ENCODE results near the gene GBE1.

Gene GBE1

DNA sequence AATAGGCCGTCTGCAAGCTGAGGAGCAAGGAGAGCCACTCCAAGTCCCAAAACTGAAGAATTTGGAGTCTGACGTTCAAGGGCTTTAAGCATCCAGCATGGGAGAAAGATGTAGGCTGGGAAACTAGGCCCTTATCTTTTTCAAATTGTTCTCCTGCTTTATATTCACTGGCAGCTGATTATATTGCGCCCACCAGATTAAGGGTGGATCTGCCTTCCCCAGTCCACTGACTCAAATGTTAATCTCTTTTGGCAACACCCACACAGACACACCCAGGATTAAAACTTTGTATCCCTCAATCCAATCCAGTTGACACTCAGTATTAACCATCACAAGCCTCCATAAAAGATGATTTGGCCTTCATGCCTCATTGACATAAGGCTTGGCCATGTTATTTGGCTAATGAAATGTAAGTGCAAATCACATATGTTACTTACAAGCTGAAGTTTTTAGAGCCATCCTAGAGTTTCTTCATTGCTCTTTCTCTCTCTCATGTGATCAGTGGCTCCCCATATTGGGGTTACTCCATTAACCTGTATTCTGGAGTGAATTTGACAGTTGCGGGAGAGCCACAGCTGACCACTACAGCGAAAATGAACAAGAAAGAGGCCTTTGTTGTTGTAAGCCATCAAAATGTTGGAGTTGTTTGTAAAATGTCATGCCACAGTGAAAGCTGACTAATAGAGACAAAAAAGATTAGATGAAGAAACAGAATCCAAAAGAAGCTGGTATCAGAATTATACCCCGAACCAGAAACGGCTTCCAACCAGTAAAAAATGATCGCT lies 61.7 kb downstream of the GBE1 start:
- DNase-seq (ENCODE audit: low spot score) = no peak

- peak; percentile 17 for DNase-seq (ENCODE audit: low spot score)
Observed at GRCh38 chr3:81696090-81696489, 65.4 kb downstream of the GBE1 start.

GRCh38 chr3:81695302-81695701 lies 66.1 kb downstream of the GBE1 start:
- no peak for DNase-seq (ENCODE audit: low spot score)

GRCh38 chr3:81694662-81695061 lies 66.8 kb downstream of the GBE1 start:
- DNase-seq (ENCODE audit: low spot score) = no peak

DNA sequence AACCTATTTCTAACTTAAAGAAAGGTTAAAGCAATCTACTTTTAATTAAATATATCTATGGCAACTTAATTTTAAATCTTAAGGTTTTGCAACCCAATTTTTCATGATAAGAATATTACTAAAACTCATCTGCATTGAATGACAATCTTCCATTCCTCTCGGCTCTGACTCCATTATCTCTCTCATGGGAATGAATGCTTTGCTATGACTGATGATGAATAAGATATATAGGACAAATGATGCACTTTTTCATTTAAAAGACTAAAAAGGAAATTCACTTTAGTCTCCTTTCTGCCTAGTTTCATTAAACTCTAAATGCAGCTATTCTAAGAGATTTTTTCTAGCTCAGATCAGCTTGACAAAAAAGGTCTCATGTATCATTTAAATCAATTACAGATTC lies 68.7 kb downstream of the GBE1 start:
- DNase-seq (ENCODE audit: low spot score) = no peak

GRCh38 chr3:81689617-81690016 lies 71.8 kb downstream of the GBE1 start:
- no peak for DNase-seq (ENCODE audit: low spot score)

- DNase-seq (ENCODE audit: low spot score) = no peak
Observed at GRCh38 chr3:81684751-81685395, 76.6 kb downstream of the GBE1 start.

- DNase-seq (ENCODE audit: low spot score) = no peak
Observed at GRCh38 chr3:81676706-81677456, 84.6 kb downstream of the GBE1 start.

- no peak for DNase-seq (ENCODE audit: low spot score)
Observed at GRCh38 chr3:81674690-81675089, 86.8 kb downstream of the GBE1 start.

- no peak for DNase-seq (ENCODE audit: low spot score)
Observed at GRCh38 chr3:81668283-81668682, 93.2 kb downstream of the GBE1 start.

DNA sequence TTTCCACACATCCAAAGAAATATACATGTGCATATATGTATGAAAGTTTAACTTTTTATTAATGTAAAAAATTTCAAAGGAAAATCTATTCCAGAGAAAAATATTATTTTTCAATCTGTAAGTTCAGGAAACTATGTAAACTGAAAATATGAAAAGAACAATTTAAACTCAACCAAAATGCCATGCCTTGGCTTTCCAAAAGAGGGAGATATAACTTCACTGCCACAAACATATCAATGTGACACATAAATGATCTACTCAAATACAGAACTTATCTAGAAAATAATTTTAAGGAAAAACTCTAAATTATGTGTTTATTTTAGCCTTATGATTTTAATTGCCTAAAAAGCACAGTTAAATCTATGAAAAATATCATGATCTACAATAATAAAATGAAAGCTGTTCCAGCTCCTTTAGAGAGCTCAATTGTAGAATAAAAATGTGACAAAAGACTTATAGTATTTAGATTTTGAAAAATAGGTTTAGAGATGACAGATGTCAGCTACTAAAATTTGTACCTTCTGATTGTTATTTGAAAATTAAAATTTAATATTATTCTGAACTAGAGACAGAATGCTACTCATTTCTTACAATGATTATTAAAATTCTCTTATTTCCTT lies 94.8 kb downstream of the GBE1 start:
- no peak for DNase-seq (ENCODE audit: low spot score)

DNA sequence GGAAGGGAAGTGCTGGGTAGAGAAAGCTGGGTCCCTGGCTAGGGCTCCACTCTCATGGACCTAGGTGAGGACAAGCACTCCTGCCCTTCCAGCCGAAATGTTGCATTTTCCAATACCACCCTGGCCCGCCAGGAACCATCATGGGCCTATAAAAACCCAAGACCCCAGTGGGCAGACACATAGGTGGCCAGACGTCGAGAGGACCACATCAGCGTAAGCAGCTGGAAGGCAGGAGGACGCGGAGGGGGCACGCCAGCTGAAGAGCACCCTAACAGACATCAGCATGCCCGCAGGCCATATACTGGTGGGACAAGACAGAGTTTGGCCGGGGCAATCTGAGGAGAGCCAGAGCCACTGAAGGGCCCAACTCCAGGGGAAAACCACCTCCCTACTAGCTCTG lies 98.3 kb downstream of the GBE1 start:
- no peak for DNase-seq (ENCODE audit: low spot score)

- no peak for DNase-seq (ENCODE audit: low spot score)
Observed at GRCh38 chr3:81660036-81660435, 101.4 kb downstream of the GBE1 start.

DNA sequence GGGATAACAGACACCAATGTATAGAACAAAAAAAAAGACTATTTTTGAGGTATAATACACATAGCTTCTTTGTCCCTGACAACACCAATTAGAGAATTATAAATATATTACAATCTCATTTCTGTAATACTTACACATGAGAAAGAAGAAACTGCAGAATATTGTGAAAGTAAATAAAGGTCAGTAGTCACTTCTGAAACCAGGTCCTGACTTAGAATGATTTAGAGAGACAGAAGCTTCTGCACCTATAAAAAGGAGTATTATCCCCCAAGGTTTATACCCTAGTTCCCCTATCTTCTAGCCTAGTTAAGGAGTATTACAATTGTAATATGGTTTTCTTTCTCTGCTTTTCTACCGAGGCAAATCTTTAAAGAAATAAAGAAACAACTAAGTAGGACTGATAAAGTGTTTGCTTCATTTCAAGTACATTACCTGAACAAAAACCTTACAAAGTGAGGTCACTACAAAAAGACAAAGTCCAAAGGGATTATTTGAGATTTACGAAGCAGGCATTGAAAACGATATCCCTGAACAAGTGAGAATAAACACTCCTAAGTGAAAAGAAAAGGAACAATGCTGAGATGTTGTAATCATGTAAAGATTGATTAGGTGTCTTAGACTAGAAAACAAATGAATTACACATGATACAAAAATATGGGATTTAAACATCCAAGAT lies 103.0 kb downstream of the GBE1 start:
- no peak for DNase-seq (ENCODE audit: low spot score)

DNA sequence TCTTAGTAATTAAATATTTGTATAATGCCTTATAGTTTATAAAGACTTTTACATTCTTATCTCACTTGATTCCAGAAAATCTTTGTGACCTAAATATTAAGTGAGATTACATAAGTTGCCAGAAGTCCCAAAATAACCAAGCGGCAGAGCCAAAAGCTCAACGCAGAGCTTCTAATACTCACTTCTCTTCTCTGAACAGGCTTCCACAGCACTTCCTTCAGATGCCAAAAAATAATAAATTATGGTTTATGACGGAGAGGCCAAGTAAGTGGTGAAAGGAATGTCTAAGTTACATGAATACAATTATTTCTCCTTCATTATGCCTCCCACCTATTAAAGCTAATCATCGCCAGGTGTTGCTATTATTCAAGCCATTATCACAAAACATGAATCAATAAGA lies 110.3 kb downstream of the GBE1 start:
- DNase-seq (ENCODE audit: low spot score) = no peak

DNA sequence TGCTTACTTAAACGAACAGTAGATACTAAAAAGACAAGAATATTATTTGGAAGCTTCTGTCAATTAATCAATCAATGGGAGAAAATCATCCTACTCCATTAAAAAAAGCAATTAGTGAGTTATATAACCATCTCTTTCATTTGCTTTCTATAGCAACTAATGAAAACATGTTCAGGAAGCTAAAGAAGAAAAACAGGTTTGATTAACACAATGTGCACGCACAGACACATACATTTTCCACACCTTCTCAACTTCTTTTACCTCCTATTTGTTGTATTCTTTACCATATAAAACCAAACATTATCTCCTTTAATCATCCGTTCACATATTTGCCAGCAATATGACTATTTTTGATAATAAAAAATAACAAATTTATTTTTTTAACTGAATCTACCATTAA lies 111.3 kb downstream of the GBE1 start:
- no peak for DNase-seq (ENCODE audit: low spot score)

DNA sequence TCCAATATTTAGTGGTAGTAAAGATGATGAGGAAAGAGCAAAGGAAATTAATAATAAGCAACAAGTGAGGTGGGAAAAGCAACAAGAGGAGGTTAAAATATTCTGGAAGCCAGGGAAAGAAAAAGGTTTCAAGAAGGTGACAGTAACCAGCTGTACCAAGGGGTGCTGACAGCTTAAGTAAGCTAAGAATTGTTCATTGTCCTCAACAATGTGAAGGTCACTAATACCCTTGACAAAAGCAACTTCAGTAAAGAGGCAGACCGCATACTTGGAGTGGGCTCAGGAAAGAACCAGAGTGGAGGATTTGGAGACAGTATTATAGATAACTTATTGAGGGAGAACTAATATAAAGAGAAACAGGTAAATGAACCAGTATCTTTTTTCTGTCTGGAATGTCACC lies 116.2 kb downstream of the GBE1 start:
- DNase-seq (ENCODE audit: low spot score) = no peak

DNA sequence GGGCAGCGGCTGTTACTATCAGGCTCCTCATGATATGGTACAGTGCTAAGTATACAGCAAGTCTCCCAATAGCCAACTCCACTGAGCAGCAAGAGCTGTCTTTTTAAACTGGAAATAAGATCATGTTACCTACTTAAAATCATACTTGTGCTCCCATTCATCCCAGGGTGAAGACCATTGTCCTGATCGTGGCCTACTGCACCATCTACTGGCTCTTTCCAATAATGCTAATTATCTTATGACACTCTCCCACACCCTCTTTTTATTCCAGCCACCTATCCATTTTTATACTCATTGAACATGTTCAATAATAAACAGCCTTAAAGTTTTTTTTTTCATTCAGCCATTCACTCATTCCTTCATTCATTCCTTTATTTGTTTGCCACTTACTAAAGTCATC lies 117.7 kb downstream of the GBE1 start:
- DNase-seq (ENCODE audit: low spot score) = peak; percentile 30

GRCh38 chr3:81638480-81638879 lies 123.0 kb downstream of the GBE1 start:
- no peak for DNase-seq (ENCODE audit: low spot score)

GRCh38 chr3:81632659-81633058 lies 128.8 kb downstream of the GBE1 start:
- no peak for DNase-seq (ENCODE audit: low spot score)

DNA sequence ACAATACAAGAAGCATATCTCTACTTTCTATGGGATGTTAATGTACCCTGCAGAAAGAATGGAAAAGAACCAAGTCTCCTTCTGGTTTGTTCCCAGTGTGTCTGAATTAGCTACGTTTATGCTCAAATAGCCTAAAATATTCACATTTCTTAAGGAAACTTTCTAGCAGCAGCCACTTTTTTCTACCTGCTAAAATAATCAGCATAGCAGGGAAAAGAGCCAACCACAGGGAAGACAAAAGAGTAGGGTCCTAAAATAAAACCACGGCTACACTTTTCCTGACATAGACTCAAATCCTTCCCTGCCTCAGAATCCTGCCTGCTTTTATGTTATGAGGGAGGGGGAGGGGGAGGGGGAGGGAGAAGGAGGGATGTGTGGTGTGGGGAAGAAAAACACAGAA lies 136.7 kb downstream of the GBE1 start:
- no peak for DNase-seq (ENCODE audit: low spot score)

- DNase-seq (ENCODE audit: low spot score) = no peak
Observed at GRCh38 chr3:81622395-81622794, 139.1 kb downstream of the GBE1 start.

Data from iPS-NIHi11 (cell line).